ENCODE measurements around the gene HTN1. TPM values are rescaled to one million over a fixed set of nuclear protein-coding genes. Genes with fewer than 3 reads are reported as not detected.
"Not testable (repeated sequence)": the region's sequence is repeated elsewhere in the genome, so short reads cannot be mapped to it uniquely, and the experiment has no call there.

The HTN1 gene
- total RNA-seq: not detected

GRCh38 chr4:70050138-70050537 lies at the start of gene HTN1:
Gene HTN1 (plus strand): TSS chr4:70050438. CDS start chr4:70053077, 2,639 bp downstream.
- TF ChIP-seq CTCF (IDR thresholded peaks at IDR 0.05; ENCODE audit: low read depth): not testable (repeated sequence)

GRCh38 chr4:70000711-70001110 lies 49.5 kb upstream of the HTN1 start:
- no peak for TF ChIP-seq CTCF (IDR thresholded peaks at IDR 0.05; ENCODE audit: low read depth)

GRCh38 chr4:70002507-70002906 lies 47.7 kb upstream of the HTN1 start:
- no peak for TF ChIP-seq CTCF (IDR thresholded peaks at IDR 0.05; ENCODE audit: low read depth)

GRCh38 chr4:70008771-70009170 lies 41.5 kb upstream of the HTN1 start:
- no peak for TF ChIP-seq CTCF (IDR thresholded peaks at IDR 0.05; ENCODE audit: low read depth)

GRCh38 chr4:70023218-70023617 lies 27.0 kb upstream of the HTN1 start:
- TF ChIP-seq CTCF (IDR thresholded peaks at IDR 0.05; ENCODE audit: low read depth): no peak

- TF ChIP-seq CTCF (IDR thresholded peaks at IDR 0.05; ENCODE audit: low read depth): no peak
These were observed 23.2 kb upstream of the HTN1 start for GRCh38 chr4:70027011-70027410.

- TF ChIP-seq CTCF (IDR thresholded peaks at IDR 0.05; ENCODE audit: low read depth): not testable (repeated sequence)
These were observed 22.1 kb upstream of the HTN1 start, which contains the start of gene HTN3 for GRCh38 chr4:70028159-70028558. Gene HTN3 (plus strand): TSS chr4:70028459. CDS start chr4:70030741, 2,282 bp downstream.
